SK-N-SH treated with all-trans-retinoic acid at 6 μM for 48 hours (cell line): ENCODE data around the gene CTSG.
"Not testable (repeated sequence)": the region's sequence is repeated elsewhere in the genome, so short reads cannot be mapped to it uniquely, and the experiment has no call there.

Experiments
- BACH2 ChIP-seq: fragments of 250-450 bp; sonication (Bioruptor Pico); IDR thresholded peaks from 2 replicates; pipeline ENCODE4 v1.9.0; 2021; ENCODE audit warnings: mild to moderate bottlenecking, borderline replicate concordance
- CSDC2 ChIP-seq: fragments of 250-450 bp; sonication (Bioruptor Pico); IDR thresholded peaks from 2 replicates; pipeline ENCODE4 v1.5.0; 2020; ENCODE audit warnings: mild to moderate bottlenecking, moderate library complexity
- ISL1 ChIP-seq: fragments of 250-450 bp; sonication (Bioruptor Pico); IDR thresholded peaks from 2 replicates; pipeline ENCODE4 v2.1.2; 2022; ENCODE audit warnings: mild to moderate bottlenecking, moderate library complexity
- RARB ChIP-seq: fragments of 250-450 bp; sonication (Bioruptor Pico); IDR thresholded peaks from 2 replicates; pipeline ENCODE4 v1.8.0; 2021; ENCODE audit warnings: mild to moderate bottlenecking, moderate library complexity
- ZNF8 ChIP-seq: fragments of 450-650 bp; formaldehyde crosslinking; IDR thresholded peaks from 2 replicates; pipeline ENCODE4 v1.5.0; 2020; ENCODE audit warnings: mild to moderate bottlenecking, moderate library complexity
- TF ChIP-seq, protein P1 (sequence below): fragments of 250-450 bp; sonication (Bioruptor Pico); IDR thresholded peaks from 2 replicates; pipeline ENCODE4 v1.5.0; 2020; ENCODE audit warnings: mild to moderate bottlenecking, moderate library complexity
- TF ChIP-seq, protein P2 (sequence below): fragments of 250-450 bp; sonication (Bioruptor Pico); IDR thresholded peaks from 2 replicates; pipeline ENCODE4 v1.5.1; 2021; ENCODE audit warnings: mild to moderate bottlenecking, moderate library complexity

DNA sequence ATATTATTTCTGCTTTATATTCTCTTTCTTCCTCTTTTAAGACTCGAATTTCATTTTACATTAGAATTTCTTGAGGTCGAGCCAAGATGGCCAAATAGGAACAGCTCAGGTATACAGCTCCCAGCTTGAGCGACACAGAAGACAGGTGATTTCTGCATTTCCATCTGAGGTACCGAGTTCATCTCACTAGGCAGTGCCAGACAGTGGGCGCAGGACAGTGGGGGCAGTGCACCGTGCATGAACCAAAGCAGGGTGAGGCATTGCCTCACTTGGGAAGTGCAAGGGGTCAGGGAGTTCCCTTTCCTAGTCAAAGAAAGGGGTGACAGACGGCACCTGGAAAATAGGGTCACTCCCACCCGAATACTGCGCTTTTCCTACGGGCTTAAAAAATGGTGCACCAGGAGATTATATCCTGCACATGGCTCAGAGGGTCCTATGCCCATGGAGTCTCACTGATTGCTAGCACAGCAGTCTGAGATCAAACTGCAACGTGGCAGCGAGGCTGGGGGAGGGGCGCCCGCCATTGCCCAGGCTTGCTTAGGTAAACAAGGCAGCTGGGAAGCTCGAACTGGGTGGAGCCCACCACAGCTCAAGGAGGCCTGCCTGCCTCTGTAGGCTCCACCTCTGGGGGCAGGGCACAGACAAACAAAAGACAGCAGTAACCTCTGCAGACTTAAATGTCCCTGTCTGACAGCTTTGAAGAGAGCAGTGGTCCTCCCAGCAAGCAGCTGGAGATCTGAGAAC is 50.0 kb downstream of the CTSG start:
- TF ChIP-seq BACH2; CSDC2 (CRISPR knock-in tag); ISL1 (CRISPR knock-in tag); ZNF8 (CRISPR knock-in tag); RARB: not testable (repeated sequence)
- TF ChIP-seq, protein P1, sequence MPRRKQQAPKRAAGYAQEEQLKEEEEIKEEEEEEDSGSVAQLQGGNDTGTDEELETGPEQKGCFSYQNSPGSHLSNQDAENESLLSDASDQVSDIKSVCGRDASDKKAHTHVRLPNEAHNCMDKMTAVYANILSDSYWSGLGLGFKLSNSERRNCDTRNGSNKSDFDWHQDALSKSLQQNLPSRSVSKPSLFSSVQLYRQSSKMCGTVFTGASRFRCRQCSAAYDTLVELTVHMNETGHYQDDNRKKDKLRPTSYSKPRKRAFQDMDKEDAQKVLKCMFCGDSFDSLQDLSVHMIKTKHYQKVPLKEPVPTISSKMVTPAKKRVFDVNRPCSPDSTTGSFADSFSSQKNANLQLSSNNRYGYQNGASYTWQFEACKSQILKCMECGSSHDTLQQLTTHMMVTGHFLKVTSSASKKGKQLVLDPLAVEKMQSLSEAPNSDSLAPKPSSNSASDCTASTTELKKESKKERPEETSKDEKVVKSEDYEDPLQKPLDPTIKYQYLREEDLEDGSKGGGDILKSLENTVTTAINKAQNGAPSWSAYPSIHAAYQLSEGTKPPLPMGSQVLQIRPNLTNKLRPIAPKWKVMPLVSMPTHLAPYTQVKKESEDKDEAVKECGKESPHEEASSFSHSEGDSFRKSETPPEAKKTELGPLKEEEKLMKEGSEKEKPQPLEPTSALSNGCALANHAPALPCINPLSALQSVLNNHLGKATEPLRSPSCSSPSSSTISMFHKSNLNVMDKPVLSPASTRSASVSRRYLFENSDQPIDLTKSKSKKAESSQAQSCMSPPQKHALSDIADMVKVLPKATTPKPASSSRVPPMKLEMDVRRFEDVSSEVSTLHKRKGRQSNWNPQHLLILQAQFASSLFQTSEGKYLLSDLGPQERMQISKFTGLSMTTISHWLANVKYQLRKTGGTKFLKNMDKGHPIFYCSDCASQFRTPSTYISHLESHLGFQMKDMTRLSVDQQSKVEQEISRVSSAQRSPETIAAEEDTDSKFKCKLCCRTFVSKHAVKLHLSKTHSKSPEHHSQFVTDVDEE (CRISPR knock-in tag) = not testable (repeated sequence)
- TF ChIP-seq, protein P2, sequence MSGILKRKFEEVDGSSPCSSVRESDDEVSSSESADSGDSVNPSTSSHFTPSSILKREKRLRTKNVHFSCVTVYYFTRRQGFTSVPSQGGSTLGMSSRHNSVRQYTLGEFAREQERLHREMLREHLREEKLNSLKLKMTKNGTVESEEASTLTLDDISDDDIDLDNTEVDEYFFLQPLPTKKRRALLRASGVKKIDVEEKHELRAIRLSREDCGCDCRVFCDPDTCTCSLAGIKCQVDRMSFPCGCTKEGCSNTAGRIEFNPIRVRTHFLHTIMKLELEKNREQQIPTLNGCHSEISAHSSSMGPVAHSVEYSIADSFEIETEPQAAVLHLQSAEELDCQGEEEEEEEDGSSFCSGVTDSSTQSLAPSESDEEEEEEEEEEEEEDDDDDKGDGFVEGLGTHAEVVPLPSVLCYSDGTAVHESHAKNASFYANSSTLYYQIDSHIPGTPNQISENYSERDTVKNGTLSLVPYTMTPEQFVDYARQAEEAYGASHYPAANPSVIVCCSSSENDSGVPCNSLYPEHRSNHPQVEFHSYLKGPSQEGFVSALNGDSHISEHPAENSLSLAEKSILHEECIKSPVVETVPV (CRISPR knock-in tag) = not testable (repeated sequence)
